T-helper 2 cell treated with Interferon-gamma antibody and Interleukin-4, amounts not matched to agents 100 ng/mL and 5 ng/mL, for 36 hours (primary cell): Measurements from ENCODE around the gene DDX11. TPM values are rescaled to one million over a fixed set of nuclear protein-coding genes. Genes with fewer than 3 reads are reported as not detected.
"Not testable (repeated sequence)": the region's sequence is repeated elsewhere in the genome, so short reads cannot be mapped to it uniquely, and the experiment has no call there.

ENCODE experiments used
- intact Hi-C: fragments of 100-400 bp; cut with micrococcal nuclease; formaldehyde crosslinking; loops from one replicate; pipeline ENCODE4 v1.15.1; 2023
- total RNA-seq: library from RNA; stranded (reverse); gene quantifications from 2 replicates; pipeline ENCODE4 v1.2.3, GENCODE V29; 2022

The DDX11 gene
- total RNA-seq = 169 and 173 TPM in 2 replicates

DNA sequence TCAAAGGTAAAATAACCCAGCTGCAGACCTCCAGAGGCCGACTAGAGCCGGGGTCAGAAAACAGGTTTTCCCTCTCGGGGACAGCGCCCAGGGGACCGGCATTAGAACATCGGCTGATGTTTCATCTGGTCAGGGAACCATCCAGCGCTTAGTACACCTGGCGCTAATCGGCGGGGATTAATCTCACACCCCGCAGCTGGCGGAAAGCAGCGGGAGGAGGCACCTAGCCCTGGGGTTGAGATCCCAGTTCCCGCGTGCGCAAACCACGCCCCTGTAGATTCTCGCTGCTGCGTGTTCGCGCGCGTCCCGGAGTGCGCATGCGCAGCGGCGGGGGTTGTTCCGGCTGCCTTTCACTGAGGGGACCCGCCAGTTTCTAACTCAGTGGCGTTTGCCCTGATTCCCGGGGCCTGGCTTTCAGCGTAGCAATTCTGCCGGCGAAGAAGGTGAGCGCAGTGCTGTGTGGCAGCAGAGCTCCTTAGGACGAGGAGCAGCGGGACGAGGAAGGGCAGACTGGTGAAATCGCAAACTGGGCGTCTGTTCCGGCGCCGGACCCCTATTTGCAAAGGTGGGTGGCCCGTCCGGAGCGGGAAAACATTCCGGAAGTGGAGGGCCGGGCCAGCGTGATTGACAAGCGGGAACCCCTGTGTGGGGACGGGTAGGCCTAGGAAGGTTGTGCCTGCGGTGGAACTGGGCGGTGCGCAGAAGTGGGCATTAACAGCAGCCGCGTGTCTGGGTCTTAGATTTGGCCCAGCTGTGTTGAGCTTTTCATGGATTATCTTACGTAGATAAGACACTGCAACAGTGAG lies at the start of gene DDX11:
DDX11 (plus strand) TSS at position 334 of the 806 bp plus-strand sequence. CDS start 4,534 bp downstream, outside the sequence.
- intact Hi-C loops = loop anchor here (5.0 kb wide), 3 partner anchors 221 to 1684 kb away; partner anchors contain the start of gene YARS2

DNA sequence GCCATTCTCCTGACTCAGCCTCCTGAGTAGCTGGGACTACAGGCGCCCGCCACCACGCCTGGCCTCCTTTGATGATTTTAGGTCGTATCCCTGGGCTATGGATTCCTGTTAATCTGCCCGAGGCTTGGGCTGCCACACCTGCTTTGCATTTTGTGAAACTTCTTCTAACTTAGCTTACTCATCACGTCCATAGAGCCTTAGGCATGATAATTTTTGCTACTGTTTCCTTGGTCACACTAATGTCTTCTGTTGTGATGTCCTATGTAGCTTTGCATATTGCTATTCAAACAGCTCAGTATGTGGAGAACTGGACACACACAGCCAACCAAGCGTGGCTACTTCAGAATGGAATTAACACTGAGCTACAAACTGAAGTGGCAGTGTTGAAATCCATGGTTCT lies 47.5 kb upstream of the DDX11 start:
- intact Hi-C loops = no loop called here

DNA sequence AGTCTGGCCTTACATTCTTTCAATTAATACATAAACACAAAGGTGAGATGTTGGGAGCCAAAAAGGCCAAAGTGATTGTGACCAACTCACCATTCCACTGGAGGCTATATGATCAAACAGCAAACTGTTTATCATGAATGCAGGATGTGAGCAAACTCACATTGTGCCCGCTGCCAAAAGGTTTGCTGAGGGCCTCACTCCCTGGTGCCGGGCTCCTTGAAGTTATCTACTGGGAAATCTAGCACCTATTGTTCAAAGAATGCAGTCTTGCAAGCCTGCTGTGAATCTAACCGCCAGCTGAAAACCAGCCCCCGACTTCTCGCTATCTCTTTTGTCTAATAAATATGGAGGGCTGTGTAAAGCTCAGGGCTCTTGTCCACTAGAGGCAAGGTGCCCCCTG lies 46.7 kb upstream of the DDX11 start:
- intact Hi-C loops = not testable (repeated sequence)

DNA sequence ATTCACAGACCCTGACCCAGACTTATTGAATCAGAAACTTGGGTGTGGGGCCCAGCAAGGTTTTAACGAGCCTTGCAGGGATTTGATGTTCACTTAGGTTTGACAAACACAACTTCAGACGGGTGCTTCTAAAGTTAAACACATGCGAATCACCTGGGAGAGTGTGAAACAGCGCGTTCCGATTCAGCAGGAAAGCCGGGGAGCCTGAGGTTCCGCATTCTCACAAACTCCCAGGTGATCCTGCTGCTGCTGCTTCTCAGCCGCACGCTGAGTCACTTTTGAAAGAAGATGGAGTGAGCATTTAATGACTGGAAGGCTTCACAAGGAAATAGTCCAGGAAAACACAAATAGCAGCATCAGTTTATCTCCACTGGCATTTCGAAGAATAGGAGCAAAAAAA lies 44.2 kb upstream of the DDX11 start:
- intact Hi-C loops = no loop called here

DNA sequence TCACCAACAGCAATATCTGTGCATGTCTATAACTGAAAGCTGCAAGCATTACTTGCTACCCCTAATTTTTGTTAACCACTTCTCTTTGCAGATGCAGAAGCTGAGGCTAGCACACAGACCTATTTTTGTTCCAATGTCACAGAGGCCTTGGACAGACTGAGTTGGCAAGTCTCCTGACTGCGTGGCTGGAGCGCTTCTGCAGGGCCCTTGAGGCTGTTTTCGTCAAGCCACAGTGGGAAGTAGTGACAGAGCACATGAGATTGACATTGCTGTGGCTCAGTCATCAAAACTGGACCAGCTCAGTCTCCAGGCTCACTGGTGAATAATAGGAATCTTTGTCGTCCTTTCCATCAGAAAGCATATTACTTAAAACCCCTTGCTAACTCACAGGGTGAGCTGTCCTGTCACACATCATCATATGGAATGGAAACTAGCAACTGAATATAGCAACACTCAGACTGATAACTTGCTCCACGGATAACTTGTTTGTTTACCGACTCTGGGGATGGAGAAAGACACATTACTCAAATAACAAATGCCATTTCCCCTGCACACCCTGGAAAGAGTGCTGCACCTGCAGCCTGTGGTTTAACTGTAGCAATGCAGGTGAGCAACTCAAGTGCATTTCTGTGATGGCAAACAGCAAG lies 43.6 kb upstream of the DDX11 start:
- intact Hi-C loops = no loop called here

DNA sequence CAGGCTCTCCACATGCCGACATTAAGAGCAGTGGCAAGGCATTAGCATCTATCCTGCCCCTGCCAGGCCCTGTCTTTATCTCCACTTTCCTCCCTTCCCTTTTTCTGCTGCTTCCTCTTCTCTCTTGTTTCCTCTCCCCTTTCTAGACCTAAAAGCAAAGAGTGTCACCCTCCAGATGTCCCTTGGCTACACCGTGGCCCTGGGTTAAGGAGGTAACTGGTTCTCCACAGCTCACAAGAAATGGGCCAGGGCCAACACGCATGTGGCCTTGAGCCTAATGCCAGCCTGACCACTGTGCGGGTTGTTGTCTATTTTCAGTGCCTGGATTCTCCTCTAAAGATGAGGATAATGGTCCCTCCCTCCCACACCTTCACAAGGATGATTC lies 41.7 kb upstream of the DDX11 start:
- intact Hi-C loops = no loop called here

DNA sequence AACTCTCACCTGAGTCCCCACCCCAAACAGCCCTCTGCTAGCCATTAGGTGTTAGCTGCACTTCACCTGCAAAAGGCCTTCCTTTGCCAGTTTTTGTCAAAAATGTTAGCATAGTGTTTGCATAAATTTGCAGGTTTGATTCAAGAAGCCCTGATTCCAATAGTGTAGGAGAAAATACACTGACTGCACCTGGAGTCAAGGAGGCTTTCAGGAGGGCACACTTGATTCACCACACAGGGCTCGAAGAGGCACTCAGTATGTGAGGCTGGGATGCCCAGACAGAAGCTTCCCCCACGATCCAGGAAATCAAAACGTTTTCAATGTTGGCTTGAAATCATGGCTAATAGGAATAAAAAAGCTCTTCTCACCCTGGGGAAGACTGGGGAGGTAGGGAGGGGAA lies 40.5 kb upstream of the DDX11 start:
- intact Hi-C loops = no loop called here

DNA sequence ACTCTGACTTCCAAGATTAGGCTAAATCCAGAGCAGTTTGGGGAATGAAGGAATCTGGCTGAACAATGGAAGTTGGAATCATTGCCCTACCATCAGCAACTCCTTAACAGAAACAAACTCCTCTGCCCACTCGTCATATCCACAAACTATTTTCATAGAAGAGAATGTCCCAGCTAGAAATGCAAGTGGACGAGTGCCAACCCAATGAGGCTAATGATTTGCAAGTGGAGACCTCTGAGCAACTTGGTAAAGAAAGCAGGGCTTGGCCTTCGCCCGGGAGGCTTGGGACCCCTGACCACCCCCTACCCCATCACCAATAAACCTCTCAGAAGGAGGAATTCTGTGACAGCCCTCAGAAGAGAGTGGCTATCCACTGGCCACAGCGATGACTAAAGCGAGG lies 40.0 kb upstream of the DDX11 start:
- intact Hi-C loops = no loop called here

DNA sequence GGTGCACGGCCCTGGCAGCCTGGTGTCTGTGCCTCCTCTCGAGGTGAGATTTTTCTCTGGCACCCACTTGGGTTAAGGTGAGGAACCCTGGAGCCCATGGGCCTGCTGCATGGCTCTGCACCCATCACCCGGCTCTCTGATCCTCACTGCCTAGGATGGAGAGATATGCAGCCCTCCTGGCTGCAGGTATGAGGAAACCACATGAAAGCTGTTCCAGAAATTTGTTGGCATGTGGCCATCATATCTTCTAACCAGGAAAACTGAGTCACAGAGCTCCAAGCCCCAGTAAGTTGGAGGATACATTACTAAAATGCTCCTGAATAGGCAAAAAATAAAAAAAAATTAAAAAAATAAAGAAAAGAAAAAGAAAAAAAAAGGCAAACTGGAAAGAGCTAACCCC lies 39.3 kb upstream of the DDX11 start:
- intact Hi-C loops = no loop called here

DNA sequence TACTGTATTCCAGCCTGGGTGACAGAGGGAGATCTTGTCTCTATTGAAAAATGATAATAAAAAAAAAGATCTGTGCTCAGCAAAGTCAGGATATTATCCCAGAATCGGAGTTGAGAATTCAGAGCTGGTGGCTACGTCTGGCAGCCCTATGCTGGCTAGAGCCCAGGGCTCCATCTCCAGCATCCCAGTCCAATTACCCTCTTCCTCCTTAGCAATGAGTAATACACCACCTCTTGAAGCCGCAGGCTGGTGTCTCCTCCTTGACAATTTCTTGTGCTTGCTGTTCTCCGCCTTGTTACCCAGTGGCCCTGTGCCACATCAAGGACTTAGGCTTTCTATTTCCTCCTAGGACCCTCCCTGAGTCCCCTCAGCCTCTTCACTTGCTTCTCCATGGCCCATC lies 38.4 kb upstream of the DDX11 start:
- intact Hi-C loops = no loop called here

DNA sequence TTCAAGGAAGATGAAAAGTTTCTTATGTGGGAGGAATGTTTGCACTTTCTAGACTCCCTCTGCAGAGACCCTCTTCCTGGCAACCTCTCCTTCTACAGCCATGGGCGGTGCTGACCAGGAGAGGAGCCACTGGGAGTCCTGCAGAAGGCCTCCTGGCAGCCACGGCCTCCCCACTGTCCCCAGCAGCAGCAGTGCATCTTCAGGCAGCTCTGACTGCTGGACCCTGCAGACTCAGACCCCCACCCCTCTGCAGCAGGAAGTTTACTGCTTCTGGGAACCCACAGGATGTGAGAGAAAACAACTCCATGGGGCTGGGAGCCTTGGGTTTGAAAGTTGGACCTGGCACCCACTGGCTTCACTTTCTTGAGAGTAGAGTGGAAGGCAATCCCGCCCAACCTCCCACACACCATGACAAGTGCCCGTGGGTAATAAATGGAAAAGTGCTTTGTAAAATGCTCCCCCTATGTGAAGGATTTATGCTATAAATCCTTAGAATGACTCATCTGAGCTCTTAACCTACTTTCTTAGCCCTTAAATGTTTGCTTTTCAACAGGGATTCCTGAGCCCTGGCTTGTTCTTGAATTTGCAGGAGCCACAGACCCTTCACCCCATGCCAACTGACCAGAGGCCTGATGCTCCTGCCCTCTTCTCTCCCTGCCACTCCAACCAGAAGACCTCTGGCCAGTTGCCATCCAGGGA lies 37.5 kb upstream of the DDX11 start:
- intact Hi-C loops = no loop called here

DNA sequence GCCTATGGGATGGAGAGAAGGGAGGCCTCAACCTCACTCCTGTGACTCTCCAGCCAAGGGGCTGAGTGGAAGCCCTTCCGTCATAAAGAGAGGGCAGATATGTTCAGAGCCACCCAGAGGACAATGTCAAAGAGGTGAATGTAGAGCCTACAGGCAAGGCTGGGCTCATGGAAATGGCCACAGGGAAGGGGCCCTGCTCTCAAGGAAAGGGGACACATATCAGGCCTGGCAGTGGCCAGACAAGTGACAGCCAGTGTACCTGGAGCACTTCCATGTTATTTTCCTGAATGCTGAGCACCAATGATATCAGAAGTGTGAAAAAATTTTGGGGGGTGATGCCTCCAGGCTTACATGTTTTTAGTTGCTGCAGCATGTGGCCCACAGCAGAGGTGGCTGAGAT lies 36.6 kb upstream of the DDX11 start:
- intact Hi-C loops = no loop called here

DNA sequence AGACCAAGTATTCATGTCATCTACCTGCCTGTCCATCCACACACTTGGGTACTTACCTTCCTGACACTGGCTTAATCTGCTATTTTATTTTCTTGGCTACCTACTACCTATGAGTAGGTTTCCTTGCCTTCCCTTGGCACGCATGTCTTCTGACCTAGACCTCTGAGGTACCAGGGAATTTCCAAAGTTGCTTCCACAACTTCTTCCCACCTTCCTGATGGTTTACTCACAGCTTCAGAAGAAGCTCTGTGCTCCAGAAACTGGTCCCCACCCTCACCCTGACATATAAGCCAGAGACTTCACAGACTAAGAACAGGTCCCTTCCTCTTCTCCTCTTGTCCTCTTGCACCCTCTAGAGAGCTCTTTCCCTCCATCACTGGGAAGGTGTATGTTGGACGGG lies 35.7 kb upstream of the DDX11 start:
- intact Hi-C loops = no loop called here

DNA sequence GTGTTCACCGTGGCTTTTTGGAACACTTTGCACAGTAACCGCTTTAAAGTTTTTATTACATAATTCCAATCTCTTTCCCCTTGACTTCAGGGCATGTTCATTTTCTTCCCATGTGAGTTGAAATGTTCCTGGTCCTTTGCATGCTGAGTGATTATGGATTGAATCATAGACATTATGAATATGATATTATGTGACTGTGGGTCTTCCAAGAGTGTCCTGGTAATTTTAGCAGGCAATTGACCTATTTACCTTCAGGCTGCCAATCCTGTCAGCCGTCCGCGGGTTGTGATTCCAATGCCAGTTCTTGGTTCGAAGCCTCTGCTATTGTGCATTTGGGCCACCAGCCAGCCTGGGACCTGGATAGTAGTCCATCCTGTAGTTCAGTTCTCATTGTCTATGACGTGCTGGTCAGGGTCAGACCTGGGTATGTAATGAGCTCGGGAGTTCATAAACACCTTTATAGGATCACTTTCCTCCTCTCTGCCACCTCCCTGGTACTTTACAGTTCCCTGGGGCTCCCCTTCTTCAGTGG lies 32.6 kb upstream of the DDX11 start:
- intact Hi-C loops = no loop called here

DNA sequence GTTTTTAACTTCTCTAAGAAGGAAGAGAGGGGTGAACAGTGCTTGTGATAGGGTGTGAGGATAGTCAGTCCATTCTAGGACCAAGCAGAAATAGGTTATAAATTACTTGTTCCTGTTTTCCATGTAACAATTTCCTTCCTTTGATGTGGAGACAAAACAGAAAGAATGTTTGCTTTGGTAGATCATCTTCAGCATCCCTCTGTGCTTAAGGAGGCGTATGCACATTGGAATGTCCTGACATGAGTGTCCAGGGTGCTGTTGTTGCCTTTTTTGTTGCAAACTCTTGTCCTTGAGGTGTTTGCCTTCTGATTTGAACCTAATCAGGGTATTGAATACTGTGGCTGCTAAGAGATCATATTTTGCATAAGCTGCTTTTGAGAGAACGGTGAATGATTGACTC lies 23.5 kb upstream of the DDX11 start:
- intact Hi-C loops = not testable (repeated sequence)

DNA sequence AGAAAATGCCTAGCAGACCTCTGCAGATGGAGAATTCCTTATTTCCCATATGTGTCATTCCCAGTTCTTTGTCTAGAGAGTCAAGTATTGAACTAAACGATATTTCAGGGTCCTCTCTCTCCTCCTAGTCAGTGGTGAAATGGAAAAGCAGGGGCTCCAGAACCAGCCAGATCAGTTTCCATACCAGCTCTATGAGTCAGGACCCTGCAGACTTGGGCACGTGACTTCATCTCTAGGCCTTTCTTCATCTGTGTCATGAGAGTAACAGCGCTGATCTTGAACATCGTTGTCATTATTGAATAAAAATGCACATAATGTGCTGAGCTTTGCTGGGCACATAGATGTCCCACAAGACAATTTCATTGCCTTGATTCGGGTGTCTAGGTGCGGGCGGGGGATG lies 23.1 kb upstream of the DDX11 start:
- intact Hi-C loops = not testable (repeated sequence)

DNA sequence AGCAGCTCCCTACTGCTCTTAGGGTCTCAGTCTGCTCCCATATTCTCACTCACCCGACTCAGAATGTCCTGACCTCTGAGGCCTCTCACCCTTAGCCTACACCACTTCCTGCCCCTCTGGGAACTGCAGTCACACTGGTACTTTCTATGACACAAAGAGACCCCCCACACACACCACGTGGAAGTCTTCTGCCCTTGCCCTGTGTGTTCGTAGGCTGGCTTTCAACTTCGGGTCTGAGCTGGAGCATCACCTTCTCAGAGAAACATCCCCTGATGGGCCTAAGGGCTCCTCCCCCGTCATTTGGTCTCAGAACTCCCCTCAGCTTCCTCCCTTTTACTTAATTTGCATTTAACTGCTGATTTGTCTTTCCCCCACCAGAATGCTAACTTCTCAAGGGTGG lies 22.0 kb upstream of the DDX11 start:
- intact Hi-C loops = not testable (repeated sequence)

DNA sequence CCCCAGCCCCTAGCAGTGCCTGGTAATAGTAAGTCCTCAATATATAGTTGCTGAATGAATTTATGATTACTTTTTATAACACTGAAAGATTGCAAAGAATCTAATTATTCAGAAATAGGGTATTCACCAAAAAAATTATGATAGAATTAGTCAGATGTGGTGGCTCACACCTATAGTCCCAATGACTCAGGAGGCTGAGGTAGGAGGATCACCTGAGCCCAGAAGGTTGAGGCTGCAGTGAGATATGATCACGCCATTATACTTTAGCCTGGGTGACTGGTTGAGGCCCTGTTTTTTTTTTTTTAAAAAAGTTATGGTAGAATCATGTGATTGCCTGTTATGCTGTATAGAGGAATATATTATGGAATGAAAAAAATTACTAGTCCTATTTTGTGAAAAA lies 21.5 kb upstream of the DDX11 start:
- intact Hi-C loops = not testable (repeated sequence)

DNA sequence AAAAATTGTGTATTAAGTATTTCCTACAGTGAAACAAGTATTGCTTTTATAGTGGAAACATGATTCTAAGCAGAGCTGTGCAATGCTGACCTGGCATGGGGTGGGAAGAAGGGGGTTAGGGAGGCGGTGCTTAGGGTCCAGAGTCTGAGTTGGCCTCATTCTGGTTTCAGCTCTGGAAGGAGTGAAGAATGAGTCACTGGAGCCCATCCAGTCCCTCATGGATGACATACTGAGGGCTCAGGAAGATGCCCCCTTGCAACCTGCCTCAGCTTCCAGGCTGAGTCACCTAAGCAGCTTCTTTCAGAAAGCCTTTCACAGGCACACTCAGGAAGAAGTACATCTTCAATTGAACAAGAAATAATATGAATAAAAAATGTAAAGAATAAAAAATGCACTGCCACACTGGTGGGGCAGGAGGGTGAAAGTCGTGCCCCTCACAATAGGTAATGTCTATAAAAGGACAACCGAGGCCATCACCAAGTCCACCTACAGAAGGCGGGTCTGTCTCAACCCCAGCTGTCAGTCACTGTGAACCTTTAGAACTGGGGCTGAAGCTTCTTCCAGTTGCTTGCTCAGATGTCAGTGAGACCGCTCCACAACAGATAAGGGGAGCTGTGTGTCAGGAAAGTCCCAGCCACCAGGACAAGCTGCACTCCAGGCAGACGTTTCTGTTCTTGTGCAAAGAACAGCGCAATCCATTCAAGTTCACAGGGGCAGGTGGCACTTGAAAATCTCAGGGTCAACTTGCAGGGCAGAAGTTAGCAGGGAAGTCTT lies 20.8 kb upstream of the DDX11 start:
- intact Hi-C loops = not testable (repeated sequence)

DNA sequence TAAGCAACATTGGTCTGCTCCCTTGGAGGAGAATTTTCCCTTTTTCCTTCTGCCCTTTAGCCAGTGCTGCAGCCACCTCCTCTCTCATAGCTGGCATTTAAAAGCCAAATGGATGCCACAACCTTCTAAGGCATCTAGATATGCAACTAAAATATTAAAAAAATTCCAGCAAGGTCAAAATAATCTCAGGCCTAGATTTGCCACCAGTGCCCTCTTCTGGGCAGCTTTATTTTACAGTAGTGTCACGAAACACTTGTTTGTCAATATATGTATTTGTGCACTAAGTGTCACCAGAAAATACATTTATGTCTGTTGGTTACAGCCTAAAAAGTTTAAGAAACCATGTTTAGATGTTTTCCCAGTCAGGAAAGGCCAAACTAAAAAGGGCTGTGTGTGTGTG lies 19.7 kb upstream of the DDX11 start:
- intact Hi-C loops = not testable (repeated sequence)

DNA sequence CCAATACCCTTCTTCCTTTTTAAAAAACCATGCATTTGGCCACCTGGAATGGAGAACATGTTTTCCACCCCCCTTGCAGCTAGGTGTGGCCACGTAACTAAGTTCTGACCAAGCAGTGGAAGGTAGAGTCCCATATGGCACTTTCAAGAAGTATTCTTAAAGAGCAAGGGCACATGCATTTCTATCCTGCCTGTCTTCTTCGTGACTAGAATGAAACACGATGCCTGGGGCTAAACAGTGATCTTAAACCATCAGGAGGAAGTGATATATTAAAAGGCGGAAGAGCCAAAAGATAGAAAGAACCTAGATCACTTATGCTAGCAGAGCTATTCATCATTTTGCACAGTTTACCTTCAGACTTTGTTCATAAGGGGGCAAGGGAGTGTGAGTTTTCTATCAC lies 16.0 kb upstream of the DDX11 start:
- intact Hi-C loops = loop anchor here (5.0 kb wide), 1 partner anchor 205 kb away; no protein-coding TSS in a partner anchor
